GM20431 (cell line): ENCODE results near the gene SLC6A13.

Experiments used
- in situ Hi-C: fragments of 300-500 bp; cut with MseI, MboI; formaldehyde crosslinking; loops from one replicate; pipeline ENCODE4 v1.15.0; 2020; ENCODE audit warnings: low sequenced_read_pairs; ENCODE audit not compliant: unreplicated experiment

The SLC6A13 gene

GRCh38 chr12:184811-185575 lies 77.6 kb downstream of the SLC6A13 start:
- in situ Hi-C loops: no loop called here

DNA sequence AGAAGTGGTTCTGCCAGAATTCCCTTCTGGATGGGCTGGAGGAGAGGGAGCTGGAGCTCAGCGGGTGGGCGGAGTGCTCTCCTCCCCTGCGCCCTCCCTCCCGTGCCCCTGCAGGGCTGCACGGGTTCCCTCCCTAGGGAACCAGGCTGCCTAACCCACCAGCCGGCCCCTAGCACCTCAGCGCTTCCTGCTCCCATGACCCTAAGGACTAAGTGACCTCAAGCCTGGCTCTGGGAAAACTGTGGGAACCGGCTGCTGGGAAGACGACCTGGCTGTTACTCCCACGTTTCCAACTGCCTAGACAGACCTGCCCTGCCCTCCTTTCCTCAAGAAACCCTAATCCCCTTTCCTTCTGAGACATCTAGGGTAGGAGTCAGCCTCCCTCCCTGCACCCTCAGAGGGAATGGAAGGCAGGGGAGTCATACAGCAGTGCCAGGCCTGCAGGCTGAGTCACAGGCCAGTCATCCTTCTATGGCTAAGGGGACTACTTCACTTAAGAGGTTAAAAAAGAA lies 80.2 kb downstream of the SLC6A13 start:
- in situ Hi-C loops: no loop called here

DNA sequence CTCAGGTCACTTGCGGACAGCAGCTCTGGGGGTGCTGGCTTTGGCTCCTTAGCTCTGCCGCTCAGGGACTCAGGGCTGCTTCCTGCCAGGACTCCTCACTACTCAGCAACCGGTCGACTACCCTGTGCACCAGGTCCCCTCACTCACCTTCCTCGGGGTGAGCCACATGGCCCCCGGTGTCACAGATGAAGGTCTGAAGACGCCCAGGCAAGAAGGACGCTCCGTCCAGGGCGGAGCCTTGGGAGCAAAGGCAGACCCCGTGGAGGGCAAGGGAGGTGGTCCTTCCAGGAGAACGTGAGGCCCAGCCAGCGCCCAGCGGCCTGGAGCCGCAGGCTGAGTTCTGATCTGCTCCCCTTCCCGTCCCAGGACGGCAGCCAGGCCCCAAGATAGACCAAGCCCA lies 80.7 kb downstream of the SLC6A13 start:
- in situ Hi-C loops: no loop called here

GRCh38 chr12:180445-180844 lies 82.2 kb downstream of the SLC6A13 start:
- in situ Hi-C loops: no loop called here

GRCh38 chr12:179885-180284 lies 82.8 kb downstream of the SLC6A13 start:
- in situ Hi-C loops: no loop called here

DNA sequence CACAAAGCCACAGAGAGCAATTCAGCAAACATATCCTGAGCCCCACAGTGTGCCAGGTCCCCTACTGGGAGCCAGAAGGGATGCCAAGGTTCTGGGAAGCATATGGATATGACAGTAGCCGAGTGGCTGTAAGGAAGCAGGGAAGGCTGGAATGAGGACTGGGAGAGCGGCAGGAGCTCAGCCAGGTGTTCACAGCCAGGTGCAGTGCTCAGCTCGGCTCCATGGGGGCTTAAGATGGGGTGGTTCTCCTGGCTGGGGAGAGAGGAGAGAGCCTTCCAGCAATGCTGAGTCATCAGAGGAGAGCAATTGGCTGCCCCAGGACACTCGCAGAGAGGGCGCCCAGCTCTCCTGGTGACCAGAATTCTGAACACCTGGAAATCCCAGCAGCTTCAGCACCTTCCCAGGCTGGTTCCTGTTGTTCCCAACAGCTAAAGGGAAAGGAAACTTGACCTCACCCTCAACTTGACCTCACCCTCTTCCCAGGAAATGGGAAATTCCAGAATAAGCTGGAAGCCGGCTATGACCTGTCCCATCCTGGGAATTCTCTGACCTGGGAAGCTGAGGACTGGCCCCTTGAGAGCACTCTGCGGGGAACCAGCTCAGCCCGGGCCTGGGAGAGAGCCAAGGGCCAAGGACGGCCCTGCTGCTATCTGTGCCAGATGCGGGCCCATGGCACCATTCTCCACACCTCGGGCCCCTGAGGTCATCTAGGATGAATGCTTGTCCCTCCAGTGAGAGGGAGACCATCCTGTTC lies 83.3 kb downstream of the SLC6A13 start:
- in situ Hi-C loops: no loop called here

DNA sequence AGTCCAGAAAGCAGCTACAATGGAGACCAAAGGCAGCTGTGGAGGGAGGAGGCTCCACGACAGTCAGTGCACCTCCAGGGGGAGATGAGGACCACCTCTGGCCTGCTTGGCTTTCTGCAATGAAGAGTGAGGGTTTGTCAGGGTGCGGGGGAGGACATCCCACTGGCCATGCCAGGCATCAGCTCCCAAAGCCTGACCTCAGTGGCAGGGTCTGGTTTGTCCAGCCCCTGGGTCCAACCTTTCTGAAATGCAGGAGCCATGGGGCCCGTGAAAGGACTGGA lies 83.9 kb downstream of the SLC6A13 start:
- in situ Hi-C loops: no loop called here

- in situ Hi-C loops: no loop called here
Observed at GRCh38 chr12:177980-178828, 84.4 kb downstream of the SLC6A13 start.

DNA sequence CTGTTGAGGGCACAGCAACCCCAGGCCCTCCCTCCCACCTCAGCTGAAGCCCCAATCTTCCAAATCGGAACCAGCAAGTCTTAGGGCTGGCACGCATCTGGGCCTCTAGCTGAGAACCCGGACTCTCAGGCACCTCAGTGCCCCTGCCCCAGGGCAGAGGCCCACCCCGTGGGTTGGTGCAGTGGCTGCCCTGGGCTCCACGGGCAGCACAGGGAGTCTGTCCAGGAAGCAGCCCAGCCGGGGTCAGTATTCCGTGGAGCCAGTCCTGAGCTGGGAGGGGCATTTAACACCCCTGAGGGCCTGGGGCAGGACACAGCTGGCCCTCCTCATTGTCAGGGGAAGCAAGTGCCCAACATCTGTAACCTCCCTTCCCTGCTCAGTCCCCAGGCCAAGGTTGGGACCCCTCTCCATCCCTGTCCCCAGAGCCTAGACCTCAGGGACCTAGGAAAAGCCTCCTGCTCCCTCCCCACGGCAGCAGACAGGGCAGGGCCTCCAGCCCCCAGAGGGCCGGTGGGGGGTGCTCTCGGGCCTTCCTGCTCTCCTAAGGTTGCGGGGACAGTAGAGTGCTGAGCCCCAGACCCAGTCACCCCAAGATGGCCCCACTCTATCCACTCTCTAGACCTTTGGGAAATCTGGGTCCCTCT lies 85.2 kb downstream of the SLC6A13 start:
- in situ Hi-C loops: no loop called here

DNA sequence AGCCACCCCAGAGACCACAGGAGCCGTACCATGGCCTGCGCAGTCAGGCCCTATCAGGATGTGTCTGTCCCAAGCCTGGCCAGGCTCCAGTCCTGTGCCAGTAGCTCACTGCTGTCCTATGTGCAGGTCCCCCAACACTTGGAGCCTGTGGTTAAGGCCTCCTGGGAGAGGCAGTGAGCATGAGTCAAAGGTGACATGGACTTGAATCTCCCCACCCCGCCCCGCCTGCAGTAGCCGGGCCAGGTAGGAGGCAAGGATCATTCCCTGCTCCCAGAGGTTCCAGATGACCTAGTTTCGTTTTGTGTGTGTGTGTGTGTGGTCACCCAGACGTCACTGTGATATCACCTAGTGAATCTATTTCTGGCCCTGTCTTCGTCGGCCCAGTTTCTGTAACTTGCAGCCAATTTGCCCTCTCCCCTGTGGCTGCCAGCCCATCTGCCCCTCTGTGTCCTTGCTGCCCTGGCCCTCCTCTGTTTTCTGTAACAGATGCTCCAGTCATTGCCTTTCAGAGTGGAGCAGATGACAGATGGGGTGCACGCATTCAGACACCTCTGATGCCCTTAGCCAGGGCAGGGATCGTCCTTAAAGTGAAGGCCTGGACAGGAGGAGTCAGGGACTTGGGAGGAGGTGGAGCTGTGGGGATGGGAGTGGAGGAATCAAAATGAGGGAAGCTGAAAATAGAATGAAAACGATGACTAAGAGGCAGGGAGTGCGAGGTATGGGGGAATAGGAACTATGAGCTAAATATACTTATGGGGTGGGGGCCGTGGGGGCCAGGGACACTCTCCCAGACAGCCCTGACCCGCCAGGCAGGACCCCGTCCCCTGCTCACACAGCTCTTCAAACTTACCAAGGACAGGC lies 86.1 kb downstream of the SLC6A13 start:
- in situ Hi-C loops: no loop called here

GRCh38 chr12:175759-176158 lies 86.9 kb downstream of the SLC6A13 start:
- in situ Hi-C loops: no loop called here

DNA sequence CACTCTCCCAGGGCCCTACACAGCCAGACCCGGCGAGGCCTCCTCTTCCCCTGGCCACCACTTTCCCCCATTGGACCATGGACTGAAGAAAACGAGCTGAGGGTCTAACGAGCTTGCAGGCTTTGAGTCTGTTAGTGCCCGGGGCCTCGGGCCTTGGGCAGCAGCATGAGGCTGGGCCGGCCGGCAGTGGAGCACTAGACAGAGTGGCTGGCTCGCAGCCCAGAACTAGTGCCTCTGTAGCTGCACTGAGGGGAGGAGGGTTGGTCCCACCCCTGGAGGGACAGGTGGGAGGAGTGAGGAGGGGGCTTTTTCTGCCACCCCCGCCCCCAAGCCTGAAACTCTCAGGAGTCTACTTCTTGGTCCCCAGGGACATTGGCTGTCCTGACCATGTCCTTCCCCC lies 87.4 kb downstream of the SLC6A13 start:
- in situ Hi-C loops: no loop called here

GRCh38 chr12:174596-174995 lies 88.0 kb downstream of the SLC6A13 start:
- in situ Hi-C loops: no loop called here

DNA sequence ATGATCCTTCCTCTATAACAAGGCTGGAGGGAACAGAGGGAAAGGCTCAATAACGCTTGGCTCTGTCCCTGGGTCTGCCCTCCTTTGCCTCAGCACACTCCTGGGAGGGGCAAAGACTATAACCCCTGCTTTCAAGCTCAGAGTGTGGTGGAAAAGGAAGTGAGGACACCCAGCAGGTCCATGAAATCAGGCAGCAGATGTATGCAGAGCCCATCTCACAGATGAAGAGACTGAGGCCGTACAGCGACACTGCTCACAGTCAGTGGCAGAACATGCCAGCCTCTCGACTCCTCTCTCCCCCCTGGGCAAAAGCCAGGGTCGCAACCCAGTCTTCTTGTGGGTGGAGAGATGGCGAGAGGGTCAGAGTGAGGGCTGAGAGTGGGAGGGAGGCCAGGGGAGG lies 88.5 kb downstream of the SLC6A13 start:
- in situ Hi-C loops: no loop called here

- in situ Hi-C loops: no loop called here
Observed at GRCh38 chr12:172732-173161, 89.9 kb downstream of the SLC6A13 start.

GRCh38 chr12:171743-172676 lies 90.6 kb downstream of the SLC6A13 start:
- in situ Hi-C loops: no loop called here

DNA sequence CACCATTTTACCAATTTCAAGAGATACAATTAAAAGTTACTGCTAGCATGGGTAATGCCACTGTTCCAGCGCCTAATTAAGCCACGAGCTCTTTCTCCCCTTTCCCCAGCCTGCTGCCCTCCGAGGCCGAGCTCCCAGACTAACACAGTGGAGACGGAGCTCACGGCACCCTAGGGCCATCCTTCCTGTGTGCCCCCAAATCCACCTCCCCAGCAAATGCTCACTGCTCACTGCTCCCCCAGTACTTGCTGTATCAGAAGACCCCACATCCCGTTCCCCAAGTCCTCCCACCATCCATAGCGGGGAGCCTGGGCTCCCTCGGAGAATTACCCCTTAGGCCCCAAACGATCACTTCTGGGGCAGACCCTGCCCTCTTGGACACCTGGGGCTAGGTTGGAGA lies 91.4 kb downstream of the SLC6A13 start:
- in situ Hi-C loops: no loop called here
